IPS-18c (cell line): ENCODE results near the gene ESR2.

ENCODE experiments used
- H3K4me3 ChIP-seq: 2 replicates; pipeline ENCODE4 v1.7.0; 2013; ENCODE audit warnings: low read depth, mild to moderate bottlenecking, low read length, moderate library complexity; ENCODE audit not compliant: insufficient read depth
- H3K9me3 ChIP-seq: one replicate; pipeline ENCODE4 v1.6.1; 2013; ENCODE audit warnings: mild to moderate bottlenecking, low read length, moderate library complexity; ENCODE audit not compliant: control insufficient read depth, insufficient read depth

Gene ESR2

DNA sequence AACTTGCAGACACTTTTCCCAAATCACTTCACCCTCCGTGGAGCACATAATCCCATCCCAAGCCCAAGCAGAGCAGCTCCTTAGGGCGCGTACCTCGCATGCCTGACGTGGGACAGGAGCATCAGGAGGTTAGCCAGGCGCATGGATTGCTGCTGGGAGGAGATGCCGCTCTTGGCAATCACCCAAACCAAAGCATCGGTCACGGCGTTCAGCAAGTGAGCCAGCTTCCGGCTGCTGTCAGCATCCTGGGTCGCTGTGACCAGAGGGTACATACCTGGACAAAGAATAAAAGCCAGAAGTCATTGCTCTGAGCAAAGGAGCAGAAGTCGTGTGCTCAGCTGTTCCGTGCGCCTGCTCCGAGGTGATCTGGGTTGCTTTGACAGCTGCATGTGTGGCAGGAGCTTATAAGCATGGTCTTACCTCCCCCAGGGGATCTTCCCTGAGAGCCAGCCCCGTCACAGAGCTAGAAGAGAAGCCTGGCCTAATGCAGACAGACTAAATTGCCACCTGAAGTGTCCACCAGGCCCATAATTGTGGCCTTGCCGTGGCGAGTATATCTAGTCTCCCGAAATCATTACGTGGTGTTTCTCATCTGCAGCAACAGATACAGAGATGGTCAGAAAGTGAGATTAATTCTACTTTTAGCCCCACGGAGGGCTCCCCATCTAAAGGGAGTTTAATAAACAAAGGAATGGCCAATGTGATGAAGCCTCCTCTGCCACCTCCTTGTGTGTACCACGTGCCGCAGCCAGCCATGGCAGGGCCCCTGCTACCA is 59.1 kb downstream of the ESR2 start:
- H3K9me3 ChIP-seq, result no peaks in the 10 kb centered on the region
- H3K4me3 ChIP-seq, result no peak overlapping the region

DNA sequence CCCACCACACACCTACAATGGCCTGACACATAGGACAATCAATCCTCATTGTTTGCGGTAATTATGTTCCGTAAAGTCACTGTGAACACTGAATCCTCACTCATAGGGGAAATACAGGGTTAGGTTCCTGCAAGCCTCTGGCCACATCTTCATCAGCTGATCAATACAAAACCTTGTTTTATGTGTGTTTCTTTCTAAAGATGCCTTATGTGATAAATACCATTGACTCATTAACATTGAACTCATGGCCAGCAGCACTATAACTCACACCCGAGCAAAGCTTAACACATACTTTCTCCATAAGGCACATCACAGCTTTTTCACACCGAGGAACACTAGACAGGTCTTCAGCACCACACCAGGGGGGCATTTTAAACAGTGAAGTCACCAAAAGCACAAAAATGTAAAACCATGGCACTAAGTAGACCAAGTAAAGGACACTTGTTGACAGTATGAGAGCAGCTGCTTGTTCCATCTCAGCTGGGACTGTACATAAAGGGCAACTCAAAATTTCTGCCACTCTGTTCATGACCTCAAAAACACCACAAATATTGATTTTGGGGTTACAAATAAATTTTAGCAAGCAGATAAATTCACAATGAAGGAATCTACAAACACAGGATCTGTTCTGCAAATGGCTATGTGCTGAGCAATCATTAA is 60.5 kb downstream of the ESR2 start:
- no peak overlapping the region for H3K4me3 ChIP-seq
- no peaks in the 10 kb centered on the region for H3K9me3 ChIP-seq

DNA sequence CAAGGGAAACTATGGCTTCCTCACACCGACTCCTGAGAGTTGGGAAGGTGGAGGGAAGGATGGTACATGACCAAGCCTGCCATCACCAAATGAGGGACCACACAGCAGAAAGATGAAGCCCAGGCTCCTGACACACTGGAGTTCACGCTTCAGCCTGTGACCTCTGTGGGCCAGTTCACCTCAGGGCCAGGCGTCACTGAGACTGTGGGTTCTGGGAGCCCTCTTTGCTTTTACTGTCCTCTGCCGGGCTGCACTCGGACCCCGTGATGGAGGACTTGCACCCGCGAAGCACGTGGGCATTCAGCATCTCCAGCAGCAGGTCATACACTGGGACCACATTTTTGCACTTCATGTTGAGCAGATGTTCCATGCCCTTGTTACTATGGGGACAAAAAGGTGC is 61.2 kb downstream of the ESR2 start:
- H3K9me3 ChIP-seq, result no peaks in the 10 kb centered on the region
- H3K4me3 ChIP-seq, result no peak overlapping the region

DNA sequence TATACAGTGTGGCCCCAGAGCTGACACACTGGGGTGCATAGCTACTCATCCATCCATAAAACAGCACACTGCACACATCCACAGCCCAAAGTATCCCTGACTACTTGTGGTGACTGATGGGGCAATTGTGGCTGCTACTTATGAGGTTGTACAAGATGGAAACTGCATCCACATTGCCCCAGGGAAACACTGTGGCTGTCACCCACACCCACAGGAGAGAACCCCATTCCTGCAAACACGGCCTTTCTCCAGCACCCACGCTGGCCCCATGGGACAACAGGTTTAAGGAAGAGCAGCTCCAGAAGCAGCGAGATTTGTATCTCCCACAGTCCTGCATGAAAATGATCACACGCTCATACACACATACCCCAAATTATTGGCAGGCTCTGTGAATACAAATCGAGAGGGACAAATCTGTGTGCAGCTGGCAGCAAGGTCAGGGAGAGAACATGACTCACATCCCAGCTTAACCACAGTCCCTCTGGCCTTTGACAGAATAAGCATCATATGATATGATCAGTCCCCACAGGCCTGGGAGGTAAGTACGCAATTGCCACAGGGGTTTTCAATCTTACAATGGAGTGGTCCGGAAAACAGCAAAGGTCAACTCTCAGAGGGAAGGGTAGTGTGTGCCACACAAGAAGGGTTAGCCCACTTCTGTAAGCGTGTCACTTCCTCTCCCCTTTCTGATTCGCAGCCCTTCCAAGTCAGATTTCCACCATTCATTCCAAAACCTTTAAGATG is 61.9 kb downstream of the ESR2 start:
- H3K9me3 ChIP-seq, result no peaks in the 10 kb centered on the region
- no peak overlapping the region for H3K4me3 ChIP-seq

DNA sequence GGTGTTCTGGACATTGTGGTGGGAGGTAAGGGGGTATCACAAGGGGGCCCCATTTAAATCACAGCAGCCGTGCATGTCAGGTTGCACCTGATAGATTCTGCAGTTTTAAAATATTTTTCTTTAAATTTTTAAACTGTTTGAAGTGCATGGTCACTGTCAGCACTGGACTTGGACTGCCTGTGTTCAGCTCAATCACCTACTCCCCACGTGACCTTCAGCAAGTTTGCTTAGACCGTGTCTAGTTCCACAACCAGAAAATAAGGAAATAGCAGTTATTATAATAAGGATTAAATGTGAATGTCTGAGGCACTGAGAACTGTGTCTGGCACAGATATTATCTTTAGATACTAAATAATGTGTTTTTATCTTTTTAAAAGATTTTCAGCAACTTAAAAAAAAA is 64.7 kb downstream of the ESR2 start:
- no peak overlapping the region for H3K4me3 ChIP-seq

DNA sequence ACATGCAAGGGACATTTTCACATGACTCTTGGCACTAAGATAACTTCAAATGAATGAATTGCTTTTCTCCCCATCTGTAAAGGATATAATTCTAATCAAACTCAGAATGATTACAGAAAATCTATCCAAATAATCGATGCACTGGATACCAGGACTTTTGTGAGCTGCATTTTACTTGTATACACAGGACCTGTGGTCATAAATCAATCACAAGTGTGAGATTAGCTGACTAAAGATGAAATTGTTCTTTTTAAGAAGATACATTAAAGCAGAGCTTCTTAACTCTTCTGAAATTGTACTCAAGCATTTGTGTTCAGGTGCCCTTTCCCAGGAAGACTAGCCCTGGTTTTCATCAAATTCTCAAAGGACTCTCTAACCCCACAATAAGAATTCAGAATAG is 66.3 kb downstream of the ESR2 start:
- Histone ChIP-seq H3K4me3 (no peak overlapping the region), H3K9me3 (no peaks in the 10 kb centered on the region)

More for the DNA sequence above, 64.7 kb downstream of the ESR2 start:
- no peaks in the 10 kb centered on the region for H3K9me3 ChIP-seq

DNA sequence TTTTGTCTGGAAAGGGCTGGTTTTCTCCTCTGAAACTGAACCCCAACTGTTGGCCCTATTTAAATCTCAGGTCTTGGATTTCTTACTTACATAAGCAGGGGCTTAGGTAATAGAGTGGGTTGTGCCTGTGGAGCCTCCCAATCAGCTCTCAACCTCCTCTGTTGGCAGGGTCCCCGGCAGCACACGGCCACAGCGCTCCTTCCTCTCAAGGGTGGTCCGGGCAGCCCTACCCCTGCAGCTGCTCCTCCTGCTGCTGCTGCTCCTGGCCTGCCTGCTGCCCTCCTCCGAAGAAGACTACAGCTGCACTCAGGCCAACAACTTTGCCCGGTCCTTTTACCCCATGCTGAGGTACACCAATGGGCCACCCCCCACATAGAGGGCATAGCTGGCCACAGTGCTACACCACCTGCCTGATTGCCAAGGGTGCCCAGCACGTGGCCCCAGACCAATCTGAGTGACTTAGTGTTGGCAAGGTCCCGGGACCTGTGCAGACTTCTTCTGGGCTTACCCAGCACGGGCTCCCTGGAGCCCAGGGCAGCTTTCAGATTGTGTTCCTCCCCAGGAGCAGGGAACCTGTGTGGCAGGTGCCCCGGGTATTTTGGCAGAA is 68.9 kb downstream of the ESR2 start:
- Histone ChIP-seq H3K4me3 (no peak overlapping the region), H3K9me3 (no peaks in the 10 kb centered on the region)

DNA sequence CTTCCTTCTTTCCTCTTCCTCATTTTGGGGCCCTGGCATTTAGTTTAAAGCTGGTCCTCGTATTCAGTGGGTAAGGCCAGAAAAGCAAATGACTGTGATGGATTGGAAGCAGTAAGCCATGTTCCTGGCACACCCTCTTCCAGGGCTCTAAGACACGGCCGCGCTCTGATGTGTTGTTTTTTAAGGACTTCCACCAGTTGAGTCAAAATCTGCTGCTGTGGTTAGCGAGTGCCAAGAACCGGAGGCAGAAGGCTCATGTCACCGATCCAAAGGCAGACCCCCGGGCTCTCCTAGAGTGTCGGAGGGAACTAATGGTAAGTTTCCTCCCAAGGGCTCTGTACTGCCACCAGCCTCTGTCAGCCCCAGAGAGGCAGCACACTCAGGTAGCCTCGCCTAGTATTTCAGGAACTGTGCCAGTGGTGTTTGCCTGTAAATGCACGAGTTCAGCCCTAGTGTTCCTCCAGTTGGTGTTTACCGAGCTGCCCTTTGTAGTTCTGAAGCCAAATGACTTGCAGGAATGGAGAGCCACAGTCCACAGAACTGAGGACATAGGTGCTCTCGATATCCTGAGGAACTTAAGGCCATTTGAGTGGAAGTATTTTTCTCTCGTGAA is 72.7 kb downstream of the ESR2 start:
- Histone ChIP-seq H3K4me3 (no peak overlapping the region), H3K9me3 (no peaks in the 10 kb centered on the region)

DNA sequence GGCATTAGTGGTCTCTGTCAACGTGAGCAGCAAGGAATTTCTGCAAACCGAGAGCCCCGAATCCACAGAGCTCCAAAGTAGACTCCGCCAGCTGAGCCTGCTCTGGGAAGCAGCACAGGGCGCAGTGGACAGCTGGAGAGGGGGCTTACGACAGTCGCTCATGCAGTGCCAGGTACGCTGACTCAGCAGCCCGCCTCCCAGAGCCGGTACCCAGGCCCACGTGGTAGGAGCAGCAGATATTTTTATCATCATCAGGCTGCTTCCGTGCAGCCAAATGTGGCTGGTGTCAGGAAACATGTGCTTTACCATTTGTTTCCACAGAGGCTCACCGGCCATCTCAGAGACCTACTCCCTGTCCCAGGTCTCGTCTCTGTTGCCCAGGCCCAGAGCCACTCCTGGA is 73.7 kb downstream of the ESR2 start:
- Histone ChIP-seq H3K9me3 (no peaks in the 10 kb centered on the region), H3K4me3 (no peak overlapping the region)

DNA sequence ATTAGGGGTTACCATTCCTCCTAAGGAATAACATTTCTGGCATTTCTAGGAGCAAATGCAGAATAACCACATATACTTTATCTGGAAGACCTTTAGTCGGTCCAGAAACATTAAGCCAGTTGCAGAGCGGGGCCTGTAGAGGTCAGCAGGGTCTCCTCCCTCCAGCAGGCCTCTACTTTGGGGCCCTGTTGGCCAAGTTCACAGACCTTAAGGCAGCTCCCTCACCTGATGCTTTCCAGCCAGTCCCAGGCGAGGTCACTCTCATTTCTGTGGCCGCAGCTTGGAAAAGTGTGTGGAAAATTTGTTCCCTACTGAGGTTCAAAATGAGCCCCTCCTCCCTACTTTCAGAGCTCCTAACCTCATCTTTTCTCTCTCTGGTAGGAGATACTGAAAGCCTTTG is 74.1 kb downstream of the ESR2 start:
- Histone ChIP-seq H3K9me3 (no peaks in the 10 kb centered on the region), H3K4me3 (no peak overlapping the region)

DNA sequence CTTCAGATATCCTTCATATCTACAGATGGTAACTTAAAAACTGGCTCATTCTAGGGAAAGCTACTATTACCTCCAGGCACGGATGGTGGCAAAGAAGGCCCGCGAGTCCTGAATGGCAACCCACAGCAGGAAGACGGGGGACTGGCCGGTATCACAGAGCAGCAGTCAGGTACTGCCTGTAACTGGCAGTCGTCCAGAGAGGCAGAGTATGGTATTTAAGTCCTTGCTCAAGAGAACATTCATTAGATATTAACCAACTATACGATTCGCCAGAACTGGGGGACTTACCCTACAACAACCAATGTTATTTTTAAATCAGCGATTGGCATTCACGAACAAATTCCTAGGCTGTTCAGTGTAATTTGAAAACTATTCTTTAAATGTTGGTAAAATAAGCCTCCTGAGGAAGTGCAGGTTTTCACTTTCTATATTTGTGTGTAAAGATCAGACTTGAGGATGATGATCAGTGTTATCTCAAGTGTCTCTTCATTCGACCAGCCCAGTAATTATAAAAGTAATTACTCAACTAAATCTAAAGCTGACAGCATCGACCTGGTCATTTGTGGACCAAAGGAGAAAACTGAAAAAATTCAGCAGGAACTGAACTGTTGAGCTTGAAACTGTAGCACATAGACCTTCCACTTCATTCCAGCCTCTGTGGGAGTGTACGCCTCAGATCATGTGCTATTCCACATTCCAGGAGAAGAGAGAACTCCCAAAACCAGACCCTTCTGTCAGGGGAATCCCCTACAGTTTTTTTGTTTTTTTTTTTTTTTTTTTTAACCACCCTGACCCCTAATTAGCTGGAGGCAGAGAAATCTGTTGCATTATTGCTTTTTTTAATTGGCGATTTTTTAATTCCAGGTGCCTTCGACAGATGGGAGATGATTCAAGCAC is 75.6 kb downstream of the ESR2 start:
- Histone ChIP-seq H3K9me3 (no peaks in the 10 kb centered on the region), H3K4me3 (no peak overlapping the region)

DNA sequence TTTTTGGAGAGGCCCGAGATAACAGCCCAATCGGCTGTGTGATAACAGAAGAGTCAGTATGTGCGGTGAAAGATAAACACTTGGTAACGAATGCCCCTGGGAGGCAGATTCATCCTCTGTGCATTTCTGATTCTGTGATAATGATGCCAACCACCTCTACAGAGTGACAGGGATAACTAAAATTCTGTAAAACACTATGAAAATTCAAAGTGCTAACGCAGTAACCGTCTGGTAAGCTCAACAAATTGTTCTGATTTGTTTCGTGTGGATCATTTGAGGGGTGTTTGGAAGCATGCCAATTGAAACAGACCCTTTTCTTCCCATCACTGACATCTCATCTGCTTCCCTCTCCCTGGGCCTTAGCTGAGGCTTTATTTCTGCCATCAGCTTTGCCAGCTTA is 76.3 kb downstream of the ESR2 start:
- Histone ChIP-seq H3K9me3 (no peaks in the 10 kb centered on the region), H3K4me3 (no peak overlapping the region)

DNA sequence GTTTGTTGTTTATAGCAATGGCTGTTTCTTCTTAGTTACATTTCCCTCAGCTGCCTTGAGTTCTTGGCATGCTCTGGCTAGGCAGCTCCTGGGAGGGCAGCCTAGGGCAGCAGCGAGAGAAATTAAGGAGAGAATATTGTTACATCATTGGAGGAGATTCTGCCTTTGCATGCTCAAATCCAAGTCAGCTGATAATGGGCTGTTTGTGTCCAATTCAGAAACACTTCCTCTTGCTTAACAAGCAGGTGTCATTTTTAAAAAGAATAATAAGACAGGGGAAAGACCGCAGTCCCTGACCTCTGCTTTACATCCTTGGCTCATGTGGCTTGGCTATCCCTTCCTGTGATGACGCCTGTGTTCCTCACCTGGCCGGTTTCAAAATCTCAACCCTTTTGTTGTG is 76.9 kb downstream of the ESR2 start:
- H3K4me3 ChIP-seq, result no peak overlapping the region
- H3K9me3 ChIP-seq, result no peaks in the 10 kb centered on the region

DNA sequence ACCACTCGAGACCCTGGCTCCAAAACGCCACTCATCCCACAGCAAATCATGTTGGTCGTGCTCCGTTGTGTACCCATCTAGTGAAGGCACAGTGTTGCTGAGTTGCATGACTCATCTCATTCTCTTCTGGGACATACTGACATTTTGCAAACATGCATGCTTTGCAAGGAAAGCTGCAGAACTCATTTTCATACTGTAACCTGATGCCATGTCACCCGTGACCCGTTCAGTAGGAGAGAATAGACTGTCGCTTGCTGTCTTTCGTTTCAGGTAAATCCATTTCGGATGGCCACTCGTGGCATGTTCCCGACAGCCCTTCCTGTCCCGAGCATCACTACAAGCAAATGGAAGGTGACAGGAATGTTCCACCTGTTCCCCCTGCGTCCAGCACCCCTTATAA is 78.2 kb downstream of the ESR2 start:
- Histone ChIP-seq H3K4me3 (no peak overlapping the region), H3K9me3 (no peaks in the 10 kb centered on the region)

DNA sequence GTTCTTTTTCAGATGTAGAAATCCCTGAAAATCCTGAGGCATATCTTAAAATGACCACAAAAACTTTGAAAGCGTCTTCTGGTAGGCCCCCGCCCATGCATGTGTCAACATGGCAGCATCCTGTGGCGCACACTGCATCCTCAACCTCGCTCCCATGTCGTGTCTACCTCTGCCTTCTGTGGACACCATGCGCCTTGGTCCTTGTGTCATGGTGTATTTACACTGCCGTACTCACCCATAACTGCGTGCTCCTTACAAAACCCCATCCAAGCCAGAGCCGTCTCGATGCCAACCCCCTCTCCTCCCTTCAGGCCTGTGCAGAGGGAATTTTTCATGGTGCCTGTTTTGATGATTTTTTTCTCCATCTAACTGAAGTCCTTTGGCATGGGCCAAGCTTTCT is 78.9 kb downstream of the ESR2 start:
- no peaks in the 10 kb centered on the region for H3K9me3 ChIP-seq
- H3K4me3 ChIP-seq, result no peak overlapping the region

DNA sequence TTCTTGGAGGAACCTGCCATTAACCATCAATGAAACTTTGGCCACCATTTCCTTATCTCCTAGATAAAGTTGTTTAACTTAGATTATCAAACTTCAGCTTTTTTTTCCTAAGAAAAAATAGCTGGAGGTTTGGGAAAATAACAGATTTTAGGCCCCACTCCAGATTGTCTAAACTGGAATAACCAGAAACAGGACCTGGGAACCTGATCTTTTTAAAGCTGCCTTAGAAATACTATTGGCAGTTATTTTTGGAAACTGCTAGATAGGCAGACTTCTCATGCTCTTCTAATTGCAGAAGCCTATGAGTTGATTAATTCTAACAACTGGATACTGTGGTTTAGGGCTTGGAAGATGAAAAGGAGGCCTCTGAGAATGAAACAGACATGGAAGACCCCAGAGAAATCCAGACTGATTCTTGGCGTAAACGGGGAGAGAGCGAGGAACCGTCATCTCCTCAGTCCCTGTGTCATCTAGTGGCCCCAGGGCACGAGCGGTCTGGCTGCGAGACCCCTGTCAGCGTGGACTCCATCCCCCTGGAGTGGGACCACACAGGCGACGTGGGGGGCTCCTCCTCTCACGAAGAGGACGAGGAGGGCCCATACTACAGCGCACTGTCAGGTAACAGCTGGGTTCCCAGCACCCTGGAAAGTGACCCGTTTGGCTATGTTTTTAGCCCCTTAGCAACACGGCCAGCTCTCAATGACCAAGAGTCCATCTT is 80.2 kb downstream of the ESR2 start:
- Histone ChIP-seq H3K4me3 (no peak overlapping the region), H3K9me3 (no peaks in the 10 kb centered on the region)
